Measurements from ENCODE around the gene SFMBT2.

The SFMBT2 gene

DNA sequence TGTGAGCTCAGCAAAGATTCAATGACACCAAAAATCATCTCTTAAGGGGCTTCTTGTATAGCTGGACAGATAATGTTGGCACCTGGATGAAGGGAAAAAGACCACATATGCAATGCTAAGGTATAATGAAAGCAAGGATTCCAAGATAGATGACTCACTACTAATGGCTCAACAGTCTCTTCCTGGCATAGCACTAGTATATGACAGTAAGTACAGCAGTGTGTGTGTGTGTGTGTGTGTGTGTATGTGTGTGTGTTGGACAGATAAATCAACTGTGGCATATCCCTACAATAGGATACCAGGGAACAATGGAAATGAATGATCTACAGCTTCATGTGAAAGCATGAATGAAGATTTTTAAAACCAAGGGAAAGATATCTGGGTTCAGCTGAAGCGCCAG, 257.1 kb downstream of the SFMBT2 start:
- no peak for DNase-seq (ENCODE audit: low read depth in 2 of 2, low spot score in 1 of 2)

DNA sequence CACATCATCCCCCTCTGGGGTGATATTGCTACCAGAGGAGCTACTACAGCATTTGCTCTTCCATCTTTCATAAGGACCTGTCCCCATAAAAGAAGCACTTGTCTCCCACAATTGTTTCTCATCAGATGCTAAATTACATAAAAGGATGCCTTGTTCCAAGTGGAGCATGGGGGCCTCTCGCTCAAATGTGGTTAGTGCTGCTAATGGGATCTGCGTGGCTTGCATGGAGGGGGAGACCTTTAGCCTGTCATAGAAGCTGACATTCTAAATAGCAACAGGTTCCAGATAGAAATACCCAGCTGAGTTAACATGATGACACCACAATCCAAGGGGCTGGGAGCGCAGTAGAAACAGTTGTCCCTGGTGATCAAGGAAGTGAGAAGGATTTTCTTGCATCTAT, 257.9 kb downstream of the SFMBT2 start:
- DNase-seq (ENCODE audit: low read depth in 2 of 2, low spot score in 1 of 2) = no peak

DNA sequence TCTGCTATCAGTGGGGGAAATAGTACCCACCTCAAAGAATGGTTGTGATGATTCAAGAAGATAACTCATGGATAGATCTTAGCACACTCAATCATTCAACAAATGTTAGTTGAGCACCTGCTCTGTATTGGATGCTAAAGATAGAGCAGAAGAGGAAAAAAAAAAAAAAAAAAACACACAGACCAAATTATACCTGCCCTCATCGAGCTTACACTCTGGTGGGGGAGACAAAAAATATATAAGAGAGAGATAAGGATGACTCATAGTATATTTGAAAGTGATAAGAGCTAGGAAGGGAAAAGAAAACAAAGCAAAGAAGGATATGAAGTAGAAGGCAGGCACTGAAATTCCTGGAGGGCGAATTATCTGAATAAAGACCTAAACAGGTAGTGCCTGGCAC, 258.5 kb downstream of the SFMBT2 start:
- DNase-seq (ENCODE audit: low read depth in 2 of 2, low spot score in 1 of 2) = no peak

DNA sequence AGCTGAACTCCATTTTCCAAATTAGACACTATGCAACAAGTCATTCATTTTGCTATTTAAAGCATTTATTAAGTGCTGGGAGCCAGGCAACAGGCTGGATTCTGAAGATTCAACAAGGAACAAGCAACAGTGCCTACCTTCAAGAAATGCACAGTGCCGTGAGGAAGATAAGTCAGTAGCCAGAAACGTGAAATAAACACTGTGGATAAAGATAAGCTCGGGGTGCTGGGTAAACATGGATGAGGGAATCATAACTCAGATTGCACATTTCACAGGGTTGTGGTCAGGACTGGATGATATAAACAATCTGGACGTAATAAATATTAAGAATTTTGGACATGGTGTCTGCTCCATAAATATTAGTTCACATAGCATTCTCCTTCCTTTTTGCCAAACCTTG, 259.3 kb downstream of the SFMBT2 start:
- no peak for DNase-seq (ENCODE audit: low read depth in 2 of 2, low spot score in 1 of 2)

DNA sequence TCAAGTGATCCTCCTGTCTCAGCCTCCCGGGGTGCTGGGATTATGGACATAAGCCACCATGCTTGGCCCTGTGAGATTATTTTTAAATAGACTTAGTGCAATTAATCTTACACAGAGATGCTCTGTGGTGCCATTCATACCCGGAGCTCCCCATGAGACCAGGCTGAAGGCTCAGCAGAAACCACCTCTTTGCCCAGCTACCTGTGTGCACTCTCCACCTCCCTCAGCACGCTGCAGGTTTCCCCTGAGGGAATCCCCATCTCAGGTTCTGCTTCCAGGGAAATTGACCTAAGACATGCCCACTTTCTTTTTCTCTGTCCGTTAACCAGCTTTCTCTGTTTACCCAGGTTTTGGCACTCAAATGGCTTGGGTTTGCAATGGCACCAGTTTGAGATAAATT, 260.5 kb downstream of the SFMBT2 start:
- no peak for DNase-seq (ENCODE audit: low read depth in 2 of 2, low spot score in 1 of 2)

DNA sequence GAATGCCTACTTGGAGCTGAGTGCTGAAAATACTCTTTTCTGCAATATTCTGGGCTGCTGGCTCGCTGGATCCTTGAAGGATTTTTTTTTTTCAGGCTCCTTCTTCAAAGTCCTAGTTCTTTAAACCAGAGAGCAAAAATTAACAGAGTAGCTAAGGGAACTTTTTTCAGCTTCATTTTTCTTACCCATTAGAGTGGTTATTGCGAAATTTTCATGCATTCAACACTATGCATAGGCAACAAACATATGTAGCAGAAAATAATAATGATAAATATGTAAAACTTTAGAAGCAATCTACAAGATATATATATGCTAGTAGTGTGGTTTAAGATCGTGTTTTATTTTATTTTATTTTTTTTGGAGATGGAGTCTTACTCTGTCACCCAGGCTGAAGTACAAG, 264.6 kb downstream of the SFMBT2 start:
- no peak for DNase-seq (ENCODE audit: low read depth in 2 of 2, low spot score in 1 of 2)

DNA sequence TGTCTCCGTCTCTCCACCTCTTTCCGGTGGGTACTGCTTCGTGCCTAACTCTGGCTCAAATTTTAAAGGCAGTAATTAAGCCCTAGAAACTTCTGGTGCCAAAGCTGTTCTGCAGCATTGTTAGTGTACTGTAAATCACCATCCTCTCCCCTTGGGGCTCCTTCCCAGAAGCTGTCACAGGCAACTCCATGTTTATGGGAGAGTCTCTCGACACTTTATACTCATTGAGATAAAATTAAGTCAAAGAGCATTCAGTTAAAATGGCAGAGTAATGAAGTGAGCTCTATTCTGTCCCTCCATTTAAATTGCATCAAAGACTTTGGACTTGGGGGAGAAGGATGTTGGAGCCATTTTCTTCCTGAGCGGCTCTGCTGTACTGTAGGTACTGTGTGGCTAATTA, 274.8 kb downstream of the SFMBT2 start:
- no peak for DNase-seq (ENCODE audit: low read depth in 2 of 2, low spot score in 1 of 2)

DNA sequence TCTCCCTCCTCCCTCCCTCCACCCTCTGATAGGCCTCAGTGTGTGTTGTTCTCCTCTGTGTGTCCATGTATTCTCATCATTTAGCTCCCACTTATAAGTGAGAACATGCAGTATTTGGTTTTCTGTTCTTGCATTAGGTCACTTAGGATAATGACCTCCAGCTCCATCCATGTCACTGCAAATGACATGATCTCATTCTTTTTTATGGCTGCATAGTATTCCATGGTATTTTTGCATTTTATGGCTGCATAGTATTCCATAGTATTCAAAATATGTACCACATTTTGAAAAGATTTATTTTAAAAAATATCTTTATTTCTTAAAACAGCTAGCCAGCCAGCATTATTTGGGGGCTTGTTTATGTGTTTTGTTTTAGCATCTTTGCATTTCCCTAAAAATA, 275.6 kb downstream of the SFMBT2 start:
- no peak for DNase-seq (ENCODE audit: low read depth in 2 of 2, low spot score in 1 of 2)

DNA sequence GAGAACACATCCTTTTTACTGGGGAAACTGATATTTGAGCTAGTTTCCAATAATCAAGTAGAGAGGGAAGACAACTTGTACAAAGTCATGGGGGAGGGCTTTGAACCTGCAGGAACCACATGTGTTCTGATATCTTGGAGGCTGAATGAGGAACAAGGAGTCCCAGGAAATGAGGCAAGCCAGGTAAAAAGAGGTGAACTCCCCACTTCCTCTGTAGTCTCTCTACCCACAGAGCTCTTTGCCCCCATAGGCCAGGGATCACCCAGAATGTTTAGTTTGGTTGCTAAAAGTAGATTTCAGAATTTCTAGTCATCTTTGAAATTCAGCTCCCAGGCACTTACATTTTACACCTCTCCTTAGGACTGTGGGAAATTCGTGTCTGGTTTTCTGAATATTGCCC, 276.4 kb downstream of the SFMBT2 start:
- DNase-seq (ENCODE audit: low read depth in 2 of 2, low spot score in 1 of 2) = no peak

DNA sequence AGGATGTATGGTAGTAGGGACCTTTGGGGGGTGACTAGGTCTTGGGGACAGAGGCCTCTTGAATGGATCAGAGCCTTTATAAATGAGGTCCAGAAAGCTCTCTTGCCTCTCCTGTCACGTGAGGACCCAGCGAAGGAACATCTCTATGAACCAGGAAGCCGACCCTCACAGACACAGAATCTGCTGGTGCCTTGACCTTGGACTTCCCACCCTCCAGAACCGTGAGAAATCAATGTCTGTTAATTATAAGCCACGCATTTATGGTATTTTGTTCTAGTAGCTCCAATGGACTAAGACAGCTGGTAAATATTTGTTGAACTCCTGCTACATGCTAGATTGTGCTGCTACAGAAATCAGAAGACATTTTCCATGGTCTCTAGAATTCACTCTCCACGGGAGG, 276.9 kb downstream of the SFMBT2 start:
- no peak for DNase-seq (ENCODE audit: low read depth in 2 of 2, low spot score in 1 of 2)

DNA sequence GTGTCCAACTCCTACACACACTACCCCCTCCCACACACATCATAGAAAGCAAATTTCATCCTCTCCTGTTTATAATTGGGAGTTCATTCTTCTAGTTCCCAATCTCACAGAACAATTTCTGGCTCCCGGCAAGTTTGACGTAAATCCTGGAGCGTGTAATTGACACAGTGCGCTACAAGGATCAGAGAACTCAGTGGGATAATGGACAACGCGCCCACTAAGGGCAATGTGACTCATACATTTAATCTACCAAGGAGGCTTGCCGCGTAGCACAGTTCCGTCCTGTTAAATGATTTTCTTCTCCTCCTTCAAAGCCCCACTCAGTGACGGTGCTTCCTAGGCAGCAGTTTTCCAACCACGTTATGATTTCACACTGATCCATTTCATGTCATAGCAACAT, 277.6 kb downstream of the SFMBT2 start:
- DNase-seq (ENCODE audit: low read depth in 2 of 2, low spot score in 1 of 2) = no peak

DNA sequence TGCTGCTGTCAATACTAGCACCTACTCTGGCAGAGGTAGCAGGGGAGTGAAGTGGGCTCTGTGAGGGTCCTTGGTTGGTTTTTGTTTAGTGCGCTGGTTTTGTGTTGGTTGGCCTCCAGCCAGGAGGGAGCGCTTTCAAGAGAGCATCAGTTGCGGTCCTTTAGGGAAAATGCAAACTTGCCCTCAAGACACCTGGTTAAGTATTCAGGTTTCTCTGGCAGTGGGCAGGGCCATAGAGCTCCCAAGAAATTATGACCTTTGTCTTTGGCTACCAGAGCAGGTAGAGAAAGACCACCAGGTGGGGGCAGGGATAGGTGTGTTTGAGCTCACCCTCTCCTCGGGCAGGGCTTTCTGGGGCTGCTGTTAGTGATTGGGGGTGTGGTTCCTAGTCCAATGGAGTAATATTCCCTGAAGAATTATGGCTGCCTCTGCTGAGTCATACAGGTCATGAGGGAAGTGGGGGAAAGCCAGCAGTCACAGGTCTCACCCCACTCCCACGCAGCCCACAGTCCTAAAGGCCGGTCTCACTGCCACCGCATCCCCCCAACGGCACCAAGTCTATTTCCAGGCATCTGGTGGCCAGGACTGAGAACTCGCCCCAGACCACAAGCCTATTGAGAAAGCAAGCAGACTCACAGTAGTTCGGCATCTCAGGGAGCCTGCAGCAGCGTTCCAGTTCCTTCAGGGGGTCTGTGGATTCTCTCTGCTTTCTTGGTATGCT, 280.5 kb downstream of the SFMBT2 start:
- no peak for DNase-seq (ENCODE audit: low read depth in 2 of 2, low spot score in 1 of 2)

DNA sequence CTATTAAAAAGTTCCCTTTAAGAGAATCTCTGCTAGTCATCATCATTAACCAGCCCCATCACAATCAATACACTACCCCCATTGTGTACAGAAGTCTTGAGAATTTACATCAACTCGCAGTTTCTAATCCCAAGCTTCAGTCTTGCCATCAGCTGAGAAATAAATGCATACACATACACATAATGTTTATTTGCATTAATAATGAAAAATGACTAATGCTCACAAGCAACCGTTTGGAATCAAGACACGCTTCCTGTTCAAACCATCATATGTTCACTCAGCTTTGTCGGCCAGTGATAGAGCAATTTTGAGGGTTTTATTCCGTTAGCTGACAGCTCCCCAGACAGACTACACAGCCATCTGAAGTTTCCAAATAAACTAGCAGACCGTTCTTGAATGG, 287.1 kb downstream of the SFMBT2 start:
- DNase-seq (ENCODE audit: low read depth in 2 of 2, low spot score in 1 of 2) = no peak

DNA sequence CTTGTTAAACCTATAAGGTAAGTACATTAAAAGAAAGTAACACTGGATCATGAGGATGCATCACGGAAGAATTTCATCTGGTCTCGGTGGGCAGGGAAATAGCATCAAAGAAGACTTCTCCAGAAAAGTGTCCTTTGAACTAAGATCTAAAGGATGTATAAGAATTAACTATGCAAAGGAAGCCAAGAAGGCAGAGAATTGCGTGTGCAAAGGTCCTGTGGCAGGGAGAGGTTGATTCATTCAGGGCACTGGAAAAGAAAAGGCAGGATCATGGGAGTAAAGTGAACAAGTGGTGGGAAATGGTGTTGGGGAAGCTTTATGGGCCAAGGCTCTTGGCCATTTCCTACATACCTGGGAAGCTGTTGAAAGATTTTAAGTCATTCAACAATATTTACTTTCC, 288.3 kb downstream of the SFMBT2 start:
- DNase-seq (ENCODE audit: low read depth in 2 of 2, low spot score in 1 of 2) = no peak

DNA sequence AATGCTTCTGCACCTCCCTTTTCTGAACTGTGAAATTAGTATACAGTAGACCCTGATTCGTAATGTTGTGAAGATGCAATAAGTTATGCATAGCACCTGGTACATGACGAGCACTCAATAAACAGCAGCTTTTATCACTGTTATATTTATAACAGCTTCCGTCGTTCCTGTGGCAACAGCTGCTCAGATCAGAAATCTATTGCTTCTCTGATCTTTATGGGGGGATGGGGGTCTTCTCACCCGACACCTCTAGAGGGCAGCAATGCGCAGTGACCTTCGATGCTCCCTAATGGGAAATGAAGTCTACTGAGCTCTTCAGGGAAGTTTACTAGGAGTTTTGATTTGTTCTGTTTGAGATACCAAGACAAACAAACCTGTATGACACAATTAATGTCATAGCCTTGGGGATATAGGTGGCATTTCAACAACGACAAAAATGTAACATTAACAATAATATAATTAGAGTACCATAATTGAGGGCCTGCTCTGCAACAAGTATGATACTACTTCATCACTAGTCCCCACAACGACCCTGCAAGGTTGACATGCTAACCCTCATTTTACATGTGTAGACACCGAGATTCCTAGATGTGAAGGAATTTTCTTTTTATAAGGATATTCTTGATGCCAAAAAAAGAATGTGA, 289.6 kb downstream of the SFMBT2 start:
- peak; percentile 50 to 54 for DNase-seq (ENCODE audit: low read depth in 2 of 2, low spot score in 1 of 2)

DNA sequence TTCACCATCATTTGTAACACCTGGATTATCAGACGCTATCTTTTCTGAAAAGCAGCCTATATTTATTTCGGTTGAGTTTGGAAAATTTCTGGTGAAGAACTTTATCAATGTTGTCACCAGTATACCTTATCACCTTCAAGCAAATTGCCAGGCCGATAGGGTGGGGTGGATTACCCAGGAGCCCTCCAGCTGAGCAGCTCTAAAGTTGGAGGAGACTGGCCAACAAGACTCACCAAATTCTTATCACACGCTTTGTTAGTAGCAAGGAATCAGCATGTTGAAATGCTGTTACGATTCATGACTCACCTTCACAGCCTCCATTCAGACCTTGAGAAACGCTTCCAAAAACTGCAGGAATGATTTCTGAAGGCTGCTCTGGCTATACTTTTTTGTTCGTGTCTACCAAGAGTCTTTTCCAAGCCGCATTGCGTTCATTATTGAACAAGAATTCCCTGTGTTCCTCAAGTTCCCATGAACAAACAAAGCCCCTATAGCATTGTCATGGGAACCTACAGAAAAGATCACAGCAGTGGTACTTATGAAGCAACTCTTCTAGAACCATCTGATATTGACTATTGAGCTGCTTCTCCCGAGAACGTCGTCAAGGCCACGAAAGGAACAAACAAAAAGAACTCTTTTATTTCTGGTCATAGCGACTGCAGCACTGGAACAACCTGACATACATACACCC, 291.4 kb downstream of the SFMBT2 start:
- no peak for DNase-seq (ENCODE audit: low read depth in 2 of 2, low spot score in 1 of 2)

DNA sequence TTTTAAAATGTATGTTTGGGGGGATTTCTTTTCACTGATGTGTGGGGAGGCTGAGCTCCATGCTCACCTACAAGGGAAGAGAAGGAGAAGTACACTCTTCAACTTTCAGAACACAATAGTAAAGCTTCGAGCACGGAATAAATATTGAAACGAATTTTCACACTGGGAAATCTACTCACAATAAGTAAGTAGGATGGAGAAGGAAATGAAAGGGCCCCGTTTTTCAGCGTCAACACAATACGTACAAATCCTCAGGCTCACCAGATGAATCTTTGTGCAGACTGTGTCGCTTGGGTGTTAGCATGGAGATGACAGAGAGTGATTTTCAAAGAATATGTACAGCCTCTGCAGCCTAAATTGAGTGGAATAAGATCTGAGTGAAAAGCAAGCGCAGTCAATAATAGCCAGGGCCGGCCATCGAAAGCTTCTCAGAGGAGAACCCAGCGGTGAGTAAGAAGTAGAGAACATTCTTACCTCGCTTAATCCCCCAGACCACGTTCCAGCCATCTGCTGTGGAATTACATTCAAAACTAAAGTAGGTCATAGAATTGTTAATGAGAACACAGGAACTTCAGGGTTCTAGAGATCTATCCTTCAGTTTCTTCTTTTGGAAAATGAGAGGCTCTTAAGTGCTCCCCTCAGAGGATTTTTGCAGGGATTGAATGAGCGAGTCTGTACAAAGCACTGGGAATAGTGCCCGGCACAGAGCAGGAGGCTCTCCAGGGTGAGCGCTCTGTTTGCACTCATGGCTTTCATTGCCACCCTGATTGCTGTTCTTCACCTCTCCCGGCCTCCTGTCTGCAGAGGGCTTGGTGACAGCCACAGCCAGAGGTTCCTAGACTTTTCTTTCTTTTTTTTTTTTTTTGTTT, 292.8 kb downstream of the SFMBT2 start:
- no peak for DNase-seq (ENCODE audit: low read depth in 2 of 2, low spot score in 1 of 2)

DNA sequence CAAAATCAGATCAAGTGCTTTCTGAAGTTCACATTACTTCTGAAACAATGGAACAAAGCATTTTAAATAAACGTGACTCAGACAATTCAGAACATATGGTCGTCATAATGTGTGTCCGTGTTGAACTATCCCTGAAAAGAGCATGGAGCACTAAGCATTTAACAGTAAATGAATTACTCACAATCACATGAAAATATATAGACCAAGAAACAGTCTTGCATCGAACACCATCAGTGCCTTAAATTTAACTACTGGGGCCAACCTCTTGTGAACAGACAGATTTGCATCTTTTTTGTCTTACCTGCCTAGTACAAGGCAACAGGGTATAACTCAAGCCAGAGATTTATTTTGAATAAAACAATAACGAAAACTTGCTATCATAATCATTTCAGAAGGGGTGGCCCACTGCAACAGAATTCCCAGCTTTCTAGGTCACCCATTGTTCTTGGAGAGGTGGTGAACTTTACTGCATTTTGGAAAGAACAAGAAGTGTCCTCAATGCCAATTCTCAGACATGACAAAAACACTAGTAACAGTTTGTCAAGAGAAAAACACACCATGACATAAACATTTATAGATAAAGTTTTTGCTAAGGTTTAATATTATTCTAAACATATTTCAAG, 293.5 kb downstream of the SFMBT2 start:
- DNase-seq (ENCODE audit: low read depth in 2 of 2, low spot score in 1 of 2) = no peak

DNA sequence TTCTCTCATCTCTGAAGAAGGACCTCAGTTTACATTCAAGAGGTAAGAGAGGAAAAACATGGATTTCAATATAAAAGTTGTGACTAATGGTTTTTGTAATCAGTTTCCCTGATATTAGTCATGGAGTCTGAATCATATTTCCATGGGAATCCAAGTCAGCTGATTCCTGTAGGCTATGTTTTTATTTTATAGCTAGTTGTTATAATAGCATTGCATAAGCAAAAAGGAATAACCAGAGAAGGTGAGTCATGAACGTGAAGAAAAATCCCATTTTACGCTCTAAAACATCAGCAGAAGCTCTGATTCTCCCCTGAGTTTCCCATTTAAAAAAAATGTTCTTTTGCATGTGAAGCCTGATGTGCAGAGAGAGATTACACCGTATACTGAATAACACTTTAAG, 299.3 kb downstream of the SFMBT2 start:
- DNase-seq (ENCODE audit: low read depth in 2 of 2, low spot score in 1 of 2) = no peak

DNA sequence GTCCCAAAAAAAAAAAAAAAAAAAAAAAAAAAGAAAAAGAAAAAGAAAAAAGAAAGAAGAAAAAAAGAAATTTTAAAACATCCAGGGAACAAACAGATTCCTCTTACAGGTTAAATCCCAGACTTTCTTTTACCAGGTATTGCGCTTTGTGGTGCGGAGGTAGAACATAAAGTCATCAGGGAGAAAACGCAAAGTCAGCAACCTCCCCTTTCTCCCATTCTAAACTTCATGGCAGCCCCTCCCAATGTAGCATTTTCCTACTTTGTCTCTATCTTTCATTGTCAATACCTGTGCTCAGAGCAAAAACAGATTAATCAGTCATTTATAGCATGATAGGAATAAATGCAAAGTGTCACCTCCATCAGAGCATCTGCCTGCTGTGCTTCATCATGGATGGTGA, 299.7 kb downstream of the SFMBT2 start:
- no peak for DNase-seq (ENCODE audit: low read depth in 2 of 2, low spot score in 1 of 2)

Data from stimulated activated CD8-positive, alpha-beta memory T cell treated with anti-CD3 and anti-CD28 coated beads, Interleukin-4, amount 100 ng/mL, for 4 hours (primary cell).